B cell (primary cell): Measurements from ENCODE around the gene HNRNPH1.
"Not testable (repeated sequence)": the region's sequence is repeated elsewhere in the genome, so short reads cannot be mapped to it uniquely, and the experiment has no call there.

ENCODE experiments used
- EZH2 ChIP-seq: IDR thresholded peaks from 2 replicates; pipeline ENCODE4 v1.6.1; 2012; ENCODE audit warnings: borderline replicate concordance, low read depth, mild to moderate bottlenecking, moderate library complexity, low read length; ENCODE audit not compliant: insufficient read depth, poor library complexity, severe bottlenecking
- TF ChIP-seq, protein P1 (sequence below): fragments of 200-600 bp; IDR thresholded peaks from one replicate; pipeline ENCODE4 v1.8.0; 2022; ENCODE audit warnings: antibody characterized with exemption, mild to moderate bottlenecking

DNA sequence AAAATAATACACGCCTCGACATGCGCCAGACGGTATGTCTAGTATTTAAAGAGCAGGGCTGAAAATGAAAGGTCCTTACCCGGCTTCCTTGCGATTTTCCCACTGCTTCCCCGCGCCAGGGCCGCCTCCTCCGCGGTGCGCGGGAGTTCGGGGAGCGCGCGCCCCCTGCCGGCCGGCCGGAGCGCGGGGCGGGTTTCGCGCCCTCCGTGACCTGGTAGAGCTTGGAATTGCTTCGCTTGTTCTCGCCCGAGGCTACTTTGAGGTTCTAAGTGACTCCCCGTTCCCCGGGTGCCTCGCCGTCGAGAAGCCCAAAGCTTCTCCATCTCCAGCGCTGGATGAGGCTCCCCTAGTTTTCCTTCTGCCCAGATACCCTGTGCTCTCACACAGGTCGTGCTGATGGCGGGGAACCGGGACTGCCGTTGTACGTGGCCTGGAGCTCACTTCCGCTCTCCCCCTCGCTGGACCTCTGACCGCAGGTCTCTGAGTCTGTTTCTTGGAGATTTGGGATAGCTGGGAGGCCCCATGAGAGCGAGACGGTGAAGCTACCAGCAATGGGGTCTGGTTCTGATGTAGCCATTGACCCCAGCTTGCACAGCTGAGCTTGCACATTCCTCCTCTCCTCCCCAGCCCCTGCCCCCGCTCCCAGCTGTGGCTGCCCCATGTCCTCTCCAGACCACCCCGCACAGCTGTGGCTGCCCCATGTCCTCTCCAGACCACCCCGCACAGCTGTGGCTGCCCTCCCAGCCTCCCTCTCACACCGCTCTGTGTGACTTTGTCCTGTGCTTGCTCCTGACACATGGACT lies 11.1 kb upstream of the HNRNPH1 start:
- TF ChIP-seq, protein P1, sequence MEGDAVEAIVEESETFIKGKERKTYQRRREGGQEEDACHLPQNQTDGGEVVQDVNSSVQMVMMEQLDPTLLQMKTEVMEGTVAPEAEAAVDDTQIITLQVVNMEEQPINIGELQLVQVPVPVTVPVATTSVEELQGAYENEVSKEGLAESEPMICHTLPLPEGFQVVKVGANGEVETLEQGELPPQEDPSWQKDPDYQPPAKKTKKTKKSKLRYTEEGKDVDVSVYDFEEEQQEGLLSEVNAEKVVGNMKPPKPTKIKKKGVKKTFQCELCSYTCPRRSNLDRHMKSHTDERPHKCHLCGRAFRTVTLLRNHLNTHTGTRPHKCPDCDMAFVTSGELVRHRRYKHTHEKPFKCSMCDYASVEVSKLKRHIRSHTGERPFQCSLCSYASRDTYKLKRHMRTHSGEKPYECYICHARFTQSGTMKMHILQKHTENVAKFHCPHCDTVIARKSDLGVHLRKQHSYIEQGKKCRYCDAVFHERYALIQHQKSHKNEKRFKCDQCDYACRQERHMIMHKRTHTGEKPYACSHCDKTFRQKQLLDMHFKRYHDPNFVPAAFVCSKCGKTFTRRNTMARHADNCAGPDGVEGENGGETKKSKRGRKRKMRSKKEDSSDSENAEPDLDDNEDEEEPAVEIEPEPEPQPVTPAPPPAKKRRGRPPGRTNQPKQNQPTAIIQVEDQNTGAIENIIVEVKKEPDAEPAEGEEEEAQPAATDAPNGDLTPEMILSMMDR: not testable (repeated sequence)
- not testable (repeated sequence) for TF ChIP-seq EZH2
